CD4-positive, alpha-beta T cell treated with Interleukin-1 beta for 1 hour (primary cell): ENCODE results near the gene SMIM31.
A peak's percentile ranks its signal among the peaks of the same experiment; 100 is the strongest.

Experiments
- DNase-seq, 2 donors: peaks; one replicate each; pipeline ENCODE4 v3.0.0-alpha.2; 2020 to 2022

The SMIM31 gene

DNA sequence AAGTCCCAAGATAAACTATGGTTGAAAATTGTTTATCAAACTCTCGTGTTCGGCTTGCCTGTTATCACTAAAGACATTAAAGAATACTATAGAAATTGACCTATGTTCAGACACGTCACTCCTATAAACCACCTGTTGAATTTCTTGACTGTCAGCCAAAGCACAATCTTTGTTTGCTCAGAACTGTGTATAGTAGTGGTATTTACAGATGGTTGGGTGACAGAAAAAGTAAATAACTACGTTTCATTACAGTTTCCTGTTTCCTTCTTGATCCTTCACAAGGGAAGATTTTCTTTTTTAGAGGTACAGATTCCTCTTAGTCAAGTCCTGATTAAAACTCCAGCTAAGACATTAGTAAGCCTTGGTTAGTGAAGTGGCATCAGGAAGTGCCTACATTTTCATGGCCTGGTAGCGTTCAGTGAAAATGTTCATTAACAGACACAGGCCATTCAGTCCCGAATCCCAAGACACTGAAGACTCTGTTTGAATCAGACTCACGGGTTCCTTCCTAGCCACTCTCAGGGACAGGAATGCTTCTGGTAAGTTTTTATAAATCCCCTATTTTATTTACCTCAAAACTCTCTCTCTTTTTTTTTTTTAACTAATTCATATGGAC lies at the start of gene SMIM31:
SMIM31 (plus strand) TSS at position 259 of the 616 bp plus-strand sequence. CDS start 16,313 bp downstream, outside the sequence.
- no peak for DNase-seq

DNA sequence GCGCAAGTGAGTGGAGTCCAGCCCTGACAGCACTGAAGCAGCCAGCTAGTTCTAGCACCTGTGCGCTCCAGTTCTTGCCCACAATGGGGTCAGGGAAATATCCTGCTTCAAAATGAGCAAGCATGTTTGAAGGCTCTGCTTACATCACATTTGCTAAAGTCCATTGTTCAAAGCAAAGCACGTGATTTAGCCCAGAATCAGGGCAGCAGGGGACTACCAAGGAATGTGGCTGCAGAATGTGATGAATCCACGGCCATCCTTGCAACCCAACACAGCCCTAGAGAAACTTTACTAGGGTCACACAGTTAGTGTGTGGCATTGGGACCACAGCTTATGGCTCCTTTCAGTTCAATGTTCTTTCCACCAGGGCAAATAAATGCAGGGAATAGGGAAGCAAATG lies 47.3 kb upstream of the SMIM31 start:
- no peak for DNase-seq

DNA sequence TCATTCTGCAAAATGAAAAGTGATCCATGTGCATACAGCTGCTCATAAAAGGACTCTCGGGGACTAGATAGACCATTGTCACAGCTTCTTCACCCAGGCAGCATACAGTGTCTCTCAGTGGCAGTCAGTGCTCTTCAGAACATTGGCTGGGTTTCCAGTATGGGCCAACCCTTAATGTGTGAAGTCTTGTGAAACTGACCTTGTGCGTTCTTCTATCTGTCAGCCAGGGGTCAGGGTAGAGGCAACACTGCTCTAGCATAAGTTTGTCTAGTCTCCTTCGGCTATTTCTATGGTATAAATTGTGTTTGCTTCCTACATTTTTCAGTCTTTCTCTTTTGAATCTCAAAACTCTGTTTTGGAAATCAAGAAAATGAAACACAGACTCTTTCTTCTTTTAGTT lies 37.0 kb upstream of the SMIM31 start:
- no peak for DNase-seq

DNA sequence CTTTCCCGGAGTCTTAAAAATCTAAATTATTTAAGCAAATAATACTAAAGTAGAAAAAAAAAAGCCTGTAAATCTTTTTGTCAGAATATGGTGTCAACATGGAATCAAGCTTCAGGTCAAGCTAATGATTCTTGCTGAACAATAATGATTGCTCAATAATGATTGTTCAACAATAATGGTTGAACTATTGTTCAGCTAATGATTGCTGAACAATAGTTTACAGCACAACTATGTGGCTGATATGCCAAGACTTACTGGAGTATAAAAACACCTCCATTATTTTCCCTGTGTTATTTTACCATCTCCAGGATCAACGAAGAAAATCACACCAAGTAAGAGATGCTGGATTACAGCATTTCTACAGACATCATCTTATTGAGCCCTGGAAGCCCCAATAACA lies 35.1 kb upstream of the SMIM31 start:
- DNase-seq, result no peak

DNA sequence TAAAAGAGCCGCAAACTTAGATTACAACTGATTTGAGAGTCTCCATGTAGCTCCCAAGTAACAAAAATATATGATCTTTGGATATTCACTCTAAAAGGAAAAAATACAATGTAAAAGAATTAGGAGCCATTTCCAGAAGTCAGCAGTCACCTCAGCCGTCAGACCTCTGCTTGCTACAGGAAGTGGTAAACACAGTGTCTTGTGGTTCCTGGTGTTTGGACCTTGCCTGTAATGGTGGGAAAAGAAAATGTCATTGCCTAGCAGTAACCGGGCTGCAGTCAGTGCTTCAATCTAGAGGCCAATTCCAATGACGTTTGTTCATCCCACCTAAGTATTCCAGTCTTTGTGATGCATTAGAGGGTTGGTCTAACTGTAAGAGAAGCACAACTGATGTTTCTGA lies 28.9 kb upstream of the SMIM31 start:
- DNase-seq, result no peak

DNA sequence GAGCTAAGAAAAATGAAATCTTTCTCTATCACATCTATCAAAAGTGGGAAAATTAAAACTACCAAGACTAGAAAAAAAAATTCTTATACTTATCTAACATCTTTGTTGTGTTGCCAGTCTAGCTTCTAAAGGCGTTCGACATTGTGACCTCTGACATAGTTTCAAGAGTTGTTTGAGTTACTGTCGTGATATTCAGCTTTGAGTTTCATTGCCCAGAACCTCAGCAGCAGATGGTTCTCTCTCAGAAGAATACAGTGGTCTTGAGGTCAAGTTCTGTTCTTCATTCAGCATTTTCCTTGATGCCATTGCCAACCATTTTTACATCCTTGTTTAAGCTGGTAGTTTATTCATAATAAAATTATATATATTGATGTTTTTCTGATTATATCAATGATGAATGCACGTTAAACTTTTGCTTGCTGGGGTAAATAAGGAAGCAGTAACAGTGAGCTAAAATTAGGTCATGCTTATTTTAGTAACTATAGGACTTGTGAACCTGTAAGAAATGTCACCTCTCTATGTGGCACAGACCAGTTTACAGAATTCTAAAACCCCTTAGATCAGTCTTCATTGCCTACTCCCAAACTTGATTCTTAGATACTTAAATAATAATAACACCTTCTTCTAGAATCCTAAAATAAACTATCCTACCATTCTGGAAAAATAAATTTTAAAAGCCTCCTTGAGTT lies 23.1 kb upstream of the SMIM31 start:
- DNase-seq, result no peak

DNA sequence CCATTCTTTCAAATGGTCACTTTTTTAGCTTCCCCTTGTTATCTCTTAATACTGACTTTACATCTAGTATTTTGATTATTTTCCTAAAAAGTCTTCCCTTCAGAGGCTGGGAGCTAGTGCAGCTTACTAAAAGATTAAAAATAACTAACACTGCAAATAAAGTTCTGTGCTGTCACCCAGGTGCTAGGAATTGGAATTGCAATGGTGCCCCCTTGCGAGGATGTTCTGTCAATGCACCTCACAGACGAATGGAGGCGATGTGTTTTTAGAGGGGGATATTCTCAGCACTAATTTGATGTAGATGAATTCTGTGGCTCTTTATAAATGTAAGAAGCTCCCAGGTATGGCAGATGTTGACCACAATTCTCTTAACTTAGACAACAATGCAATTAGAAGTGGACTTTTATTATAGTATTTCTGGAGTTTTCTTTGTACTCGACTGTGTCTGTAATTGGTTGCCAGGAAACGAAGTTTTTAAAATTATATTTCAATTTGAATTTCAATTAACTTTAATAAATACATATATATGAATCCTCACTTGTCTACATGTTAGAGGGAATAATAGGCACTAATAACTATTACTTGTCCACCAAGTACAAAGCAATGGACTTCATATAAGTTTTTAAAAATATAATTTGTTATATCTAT lies 22.0 kb upstream of the SMIM31 start:
- peak; percentile 20 to 48 for DNase-seq

DNA sequence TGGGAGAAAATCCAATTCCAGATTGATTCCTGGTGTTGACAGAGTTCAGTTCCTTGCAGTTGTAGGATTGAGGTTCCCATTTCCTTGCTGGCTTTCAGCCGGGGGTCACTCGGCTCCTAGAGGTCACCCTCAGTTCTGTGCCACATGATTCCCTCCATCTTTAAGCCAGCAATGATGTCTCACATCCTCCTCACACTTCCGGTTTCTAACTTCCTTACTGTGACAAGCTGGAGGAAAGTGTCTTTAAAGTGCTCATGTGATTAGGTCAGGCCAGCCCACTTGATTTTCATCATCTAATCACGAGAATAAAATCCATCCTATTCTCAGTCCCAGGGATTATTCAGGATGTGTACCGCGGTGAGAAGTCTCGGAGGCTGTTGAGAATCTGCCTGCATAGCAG lies 19.4 kb upstream of the SMIM31 start:
- no peak for DNase-seq

DNA sequence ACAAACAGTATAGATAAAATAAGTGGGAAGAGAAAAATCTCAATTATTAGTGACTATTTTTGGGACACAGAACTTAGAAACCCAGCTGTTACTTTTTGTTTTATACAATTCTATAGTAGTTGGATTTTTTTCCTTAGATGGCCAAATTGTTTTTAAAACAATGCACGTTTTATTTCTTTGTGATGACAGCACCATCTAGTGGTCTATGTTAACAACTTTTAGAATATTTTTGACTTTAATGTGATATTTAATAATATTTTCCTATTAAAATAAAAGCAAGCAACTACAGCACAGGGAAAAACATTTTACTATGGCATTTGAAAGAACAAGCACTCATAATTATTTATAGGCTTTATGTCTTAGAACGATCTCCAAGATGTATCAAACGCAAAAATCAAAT lies 5.6 kb upstream of the SMIM31 start:
- peak in 1 of 2 donors; percentile 13 for DNase-seq

- DNase-seq, result no peak
Measured at GRCh38 chr4:164755432-164755831, 1.5 kb downstream of the SMIM31 start.

DNA sequence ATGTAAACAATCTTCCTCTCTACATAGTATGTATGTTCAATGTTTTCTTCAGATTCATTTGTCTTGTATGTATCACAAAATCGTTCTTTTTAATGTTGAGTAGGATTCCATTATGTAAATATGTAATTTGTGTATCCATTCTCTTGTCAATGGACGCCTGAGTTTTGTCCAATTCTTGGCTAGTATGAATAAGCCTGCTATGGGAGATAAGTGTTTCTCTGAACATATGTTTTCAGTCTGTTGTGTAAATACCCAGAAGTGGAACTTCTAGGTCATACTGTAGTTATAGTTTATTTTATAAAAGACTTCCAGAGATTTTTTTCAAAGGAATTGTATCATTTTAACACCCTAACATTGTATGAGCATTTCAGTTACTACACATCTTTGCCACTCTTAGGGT lies 2.8 kb downstream of the SMIM31 start:
- DNase-seq, result no peak

DNA sequence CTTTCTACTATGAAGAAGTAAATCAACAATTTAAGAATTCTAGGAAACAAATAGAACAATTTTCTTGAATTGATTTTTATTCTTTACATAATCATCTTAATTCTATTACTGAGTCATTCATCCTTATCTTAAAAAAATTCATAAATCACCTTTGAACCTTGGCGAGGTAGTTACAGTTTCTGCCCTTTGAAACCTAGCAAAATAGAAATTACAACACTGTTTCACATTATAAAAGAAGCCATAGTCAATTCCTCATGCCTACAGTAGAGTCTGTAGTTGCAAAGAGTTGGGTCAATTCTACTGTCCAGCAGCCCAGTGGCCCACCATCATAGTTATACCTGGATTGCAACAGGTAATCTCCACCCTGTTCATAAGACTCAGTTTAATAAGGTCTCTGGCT lies 7.3 kb downstream of the SMIM31 start:
- DNase-seq, result no peak

- DNase-seq, result no peak
Measured at GRCh38 chr4:164761746-164762275, 7.9 kb downstream of the SMIM31 start.

DNA sequence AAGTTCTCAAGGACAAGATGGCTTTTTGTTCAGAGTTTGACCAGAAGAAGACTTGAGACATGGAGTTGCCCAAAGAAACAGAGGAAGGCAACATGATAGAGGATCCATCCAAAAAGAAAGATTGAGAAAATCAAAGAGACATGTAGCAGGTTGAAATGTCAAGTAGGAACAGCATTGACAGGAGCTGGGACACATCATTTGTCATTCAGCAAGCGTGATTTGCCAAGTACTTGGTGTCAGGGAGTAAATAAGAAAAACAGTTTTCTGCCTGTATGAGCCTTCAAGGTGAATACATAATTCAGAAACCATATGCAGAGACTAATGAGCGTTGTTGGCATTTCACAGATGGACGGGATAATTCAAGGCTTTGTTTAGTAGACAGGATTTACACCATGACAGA lies 11.2 kb downstream of the SMIM31 start:
- no peak for DNase-seq

DNA sequence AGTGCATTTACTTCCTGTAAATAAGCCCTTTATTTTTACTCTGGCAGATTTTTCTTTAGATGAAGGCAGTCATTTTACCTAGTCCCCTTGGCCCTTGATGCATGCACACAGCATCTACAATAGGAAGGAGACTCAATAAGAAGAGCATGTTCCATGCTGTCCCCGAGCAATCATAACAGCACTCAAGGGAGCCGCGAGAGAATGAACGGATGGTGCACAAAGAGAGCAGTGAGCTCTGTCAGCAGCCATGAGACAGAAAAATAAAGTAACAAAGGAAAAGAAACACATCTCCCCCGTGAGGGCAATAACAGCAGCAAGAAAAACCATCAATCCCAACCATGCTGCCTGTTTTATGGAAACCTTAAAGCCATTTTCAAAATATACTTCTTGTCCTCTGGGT lies 11.9 kb downstream of the SMIM31 start:
- no peak for DNase-seq

DNA sequence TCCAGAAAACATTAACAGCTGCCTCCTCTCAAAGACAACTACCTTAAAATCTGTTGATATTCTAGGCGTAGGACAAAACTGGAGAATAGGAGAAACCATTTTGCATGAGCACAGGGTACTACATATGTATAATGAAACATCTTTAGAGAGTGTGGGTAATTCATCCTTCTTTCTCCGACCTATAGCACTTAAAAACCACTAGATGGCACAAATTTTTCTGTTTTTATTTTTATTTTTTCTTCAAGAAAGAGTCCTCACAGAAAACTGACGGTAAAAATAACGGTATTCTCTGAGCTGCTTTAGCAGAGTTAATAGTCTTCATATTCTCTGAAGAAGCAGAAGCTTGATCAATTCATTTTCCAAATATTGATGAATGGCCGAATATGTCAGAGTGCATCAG lies 14.6 kb downstream of the SMIM31 start:
- no peak for DNase-seq

GRCh38 chr4:164770010-164770724 lies 16.2 kb downstream of the SMIM31 start:
- no peak for DNase-seq

- no peak for DNase-seq
Measured at GRCh38 chr4:164771088-164771487, 17.2 kb downstream of the SMIM31 start.

DNA sequence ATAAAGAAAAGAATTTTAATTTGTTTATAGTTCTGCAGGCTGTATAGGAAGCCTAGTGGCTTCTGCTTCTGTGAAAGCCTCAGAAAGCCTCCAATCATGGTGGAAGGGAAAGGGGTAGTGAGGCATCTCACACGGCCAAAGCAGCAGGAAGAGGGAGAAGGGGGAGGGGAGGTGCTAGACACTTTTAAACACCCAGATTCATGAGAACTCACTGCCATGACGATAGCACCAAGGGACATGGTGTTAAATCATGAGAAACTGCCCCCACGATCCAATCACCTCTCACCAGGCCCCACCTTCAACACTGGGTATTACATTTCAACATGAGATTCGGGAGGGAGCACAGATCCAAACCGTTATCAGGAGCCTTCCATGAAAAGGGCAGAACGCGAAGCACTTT lies 18.1 kb downstream of the SMIM31 start:
- no peak for DNase-seq

DNA sequence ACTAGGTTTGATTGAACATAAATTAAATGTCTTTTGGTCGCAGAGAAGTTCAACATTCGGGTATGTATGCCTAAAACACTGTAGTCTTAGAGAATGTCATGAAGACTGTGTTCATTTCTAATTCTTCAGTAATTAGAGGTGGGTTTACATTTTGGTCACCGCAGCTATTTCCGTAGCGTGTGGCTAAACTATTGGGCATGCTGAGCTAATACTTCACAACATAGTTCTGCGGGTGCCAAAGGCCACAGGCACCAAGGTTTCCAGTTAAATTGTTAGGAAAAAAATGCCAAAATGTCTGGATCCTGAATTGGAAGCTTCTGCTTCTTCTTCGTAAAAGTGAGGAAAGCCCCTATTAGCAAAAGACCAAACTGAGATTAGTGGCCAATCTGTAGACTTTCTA lies 25.1 kb downstream of the SMIM31 start:
- no peak for DNase-seq

- peak in 1 of 2 donors; percentile 1 for DNase-seq
Measured at GRCh38 chr4:164779811-164780216, 25.9 kb downstream of the SMIM31 start.

DNA sequence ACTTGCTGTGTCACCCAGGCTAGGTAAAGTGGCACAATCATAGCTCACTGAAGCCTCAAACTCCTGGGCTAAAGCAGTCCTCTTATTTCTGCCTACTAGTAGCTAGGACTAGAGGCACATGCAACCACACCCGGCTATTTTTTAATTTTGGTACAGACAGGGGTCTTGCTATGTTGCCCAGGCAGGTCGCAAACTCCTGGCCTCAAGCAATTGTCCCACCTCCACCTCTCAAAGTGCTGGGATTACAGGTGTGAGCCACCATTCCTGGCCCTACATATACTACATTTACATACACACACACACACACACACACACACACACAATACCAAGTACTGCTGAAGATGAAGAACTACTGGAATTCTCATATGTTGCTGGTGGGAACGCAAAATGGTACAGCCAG lies 26.9 kb downstream of the SMIM31 start:
- no peak for DNase-seq

GRCh38 chr4:164783976-164784375 lies 30.0 kb downstream of the SMIM31 start:
- DNase-seq, result no peak
